K562 (cell line): Measurements from ENCODE around the gene CAVIN1. TPM values are rescaled to one million over a fixed set of nuclear protein-coding genes. Genes with fewer than 3 reads are reported as not detected.
A peak's percentile ranks its signal among the peaks of the same experiment; 100 is the strongest.

ENCODE experiments used
- ATAC-seq: fragments of 200-7000 bp; cut with Tn5 transposase; 3 replicates; pipeline ENCODE4 v1.9.1; 2020; ENCODE audit warnings: moderate library complexity
- BruUV-seq: library from RNA; stranded (reverse); fragments of 400-500 nt; replicated peaks from 2 replicates; lab custom pipeline; 2021; lab: Mats Ljungman, UMichigan
- CTCF ChIA-PET: fragments of 300-600 bp; formaldehyde crosslinking; extraction: SDS; loops from one replicate; lab custom pipeline; 2021; ENCODE audit warnings: low intra/inter-chr PET ratio; lab: Yijun Ruan, JAX
- POLR2A ChIA-PET: fragments of 300-600, 350-650 bp; sonication (Branson Sonifier 250); formaldehyde crosslinking; extraction: SDS; loops from one replicate; lab custom pipeline; 2021; ENCODE audit warnings: antibody characterized with exemption, inconsistent platforms; lab: Yijun Ruan, JAX
- DNase-seq, 4 experiments: peaks; one replicate each; pipeline versions ENCODE4 v3.0.0 to v3.0.0-alpha.2; 2011 to 2018; ENCODE audit warnings: low spot score in 3 of 4, mixed read lengths in 3 of 4; ENCODE audit errors: extremely low read depth in 1 of 4
- FAIRE-seq: peaks from 2 replicates; lab custom pipeline; 2011; peaks lifted over from hg19 to GRCh38; lab: Jason Lieb, UNC
- H2AFZ ChIP-seq: 2 replicates; pipeline ENCODE4 v1.6.0; 2011; ENCODE audit warnings: low read depth, low read length, control low read depth, inconsistent platforms
- H3K27ac ChIP-seq: fragments of 200-600 bp; 3 replicates; pipeline ENCODE4 v1.8.0; 2011; ENCODE audit warnings: low read depth, mild to moderate bottlenecking, control low read depth, inconsistent platforms, low read length, moderate library complexity, mixed read lengths; ENCODE audit errors: extremely low read depth
- H3K27me3 ChIP-seq, 2 experiments: fragments of 300-600 bp in 1 of 2; 2 replicates in 1 of 2; 3 replicates in 1 of 2; pipeline versions ENCODE4 v1.6.0 to v1.8.0; 2011; ENCODE audit warnings: inconsistent platforms in 2 of 2, low read length in 2 of 2, mild to moderate bottlenecking in 1 of 2, mixed read lengths in 1 of 2, moderate library complexity in 1 of 2; ENCODE audit not compliant: control insufficient read depth in 2 of 2, insufficient read depth in 2 of 2
- H3K36me3 ChIP-seq: fragments of 300-600 bp; 3 replicates; pipeline ENCODE4 v1.8.0; 2011; ENCODE audit warnings: mild to moderate bottlenecking, low read length, inconsistent platforms; ENCODE audit not compliant: control insufficient read depth, insufficient read depth
- H3K4me1 ChIP-seq, 2 experiments: fragments of 200-600 bp in 1 of 2; replicated peaks in 1 of 2; 2 replicates in 1 of 2; 3 replicates in 1 of 2; pipeline versions ENCODE4 v1.5.1 to v1.8.0; 2011; ENCODE audit warnings: inconsistent platforms in 2 of 2, low read length in 2 of 2, mild to moderate bottlenecking in 1 of 2, mixed read lengths in 1 of 2, moderate library complexity in 1 of 2; ENCODE audit not compliant: control insufficient read depth in 2 of 2, insufficient read depth in 2 of 2
- H3K4me2 ChIP-seq: 2 replicates; pipeline ENCODE4 v1.6.1; 2011; ENCODE audit warnings: low read length, control low read depth, inconsistent platforms, mixed read lengths; ENCODE audit not compliant: insufficient read depth
- H3K4me3 ChIP-seq: fragments of 200-600 bp; sonication (generic), shearing (Covaris generic); 2 replicates; pipeline ENCODE4 v1.5.1; 2016; ENCODE audit warnings: control low read depth, inconsistent platforms
- H3K79me2 ChIP-seq: fragments of 200-600 bp; 3 replicates; pipeline ENCODE4 v1.8.0; 2011; ENCODE audit warnings: low read length, inconsistent platforms; ENCODE audit not compliant: control insufficient read depth, insufficient read depth
- H3K9ac ChIP-seq, 2 experiments: 2 replicates each; pipeline versions ENCODE4 v1.6.0 to v1.6.1; 2011; ENCODE audit warnings: low read depth in 2 of 2, low read length in 2 of 2, control low read depth in 1 of 2, inconsistent platforms in 1 of 2, mild to moderate bottlenecking in 1 of 2, mixed read lengths in 1 of 2; ENCODE audit not compliant: insufficient read depth in 1 of 2
- H3K9me1 ChIP-seq: one replicate; pipeline ENCODE4 v1.6.0; 2011; ENCODE audit warnings: inconsistent platforms, mild to moderate bottlenecking, low read length, moderate library complexity; ENCODE audit not compliant: control insufficient read depth, insufficient read depth
- H3K9me3 ChIP-seq: replicated peaks from 2 replicates; pipeline ENCODE4 v1.5.1; 2011; ENCODE audit warnings: low read depth, low read length, inconsistent platforms; ENCODE audit not compliant: control insufficient read depth, insufficient read depth
- H4K20me1 ChIP-seq: replicated peaks from 2 replicates; pipeline ENCODE4 v1.6.1; 2011; ENCODE audit warnings: low read length, inconsistent platforms, mixed read lengths; ENCODE audit not compliant: control insufficient read depth, insufficient read depth
- PKNOX1 ChIP-seq: fragments of 450-650 bp; IDR thresholded peaks from 2 replicates; pipeline ENCODE4 v1.6.1; 2016
- STAT5B ChIP-seq: fragments of 250-450 bp; sonication (Bioruptor Pico); IDR thresholded peaks from 2 replicates; pipeline ENCODE4 v1.8.0; 2021; ENCODE audit warnings: mild to moderate bottlenecking, inconsistent platforms
- STAT6 ChIP-seq: sonication (generic); formaldehyde crosslinking; IDR thresholded peaks from 2 replicates; pipeline ENCODE4 v1.8.1; 2023; ENCODE audit warnings: mild to moderate bottlenecking, missing genetic modification reagents
- ZZZ3 ChIP-seq: fragments of 450-650 bp; IDR thresholded peaks from 2 replicates; pipeline ENCODE4 v1.6.1; 2016; ENCODE audit warnings: antibody characterized with exemption, mild to moderate bottlenecking, moderate library complexity
- WGBS: fragments of 100-300 bp; shearing (Covaris generic); methylation state at CpG from one replicate; pipeline ENCODE4 v1.1.6; 2016; ENCODE audit warnings: low coverage, mixed read lengths; ENCODE audit not compliant: insufficient coverage; ENCODE audit errors: missing lambda C conversion rate; 5-methylcytosine and 5-hydroxymethylcytosine counted together
- in situ Hi-C: fragments of 300-500 bp; cut with MboI; formaldehyde crosslinking; loops from 4 replicates; pipeline ENCODE4 v1.15.0; 2018; ENCODE audit warnings: inconsistent platforms, mixed read lengths
- intact Hi-C: fragments of 100-400 bp; cut with micrococcal nuclease; formaldehyde crosslinking; loops from 2 replicates; pipeline ENCODE4 v1.14.2; 2022
- polyA plus RNA-seq, 8 experiments: library from polyadenylated mRNA; depleted of rRNA in 4 of 8; stranded (reverse) in 5 of 8; unstranded in 3 of 8; fragments of >200 nt; fragmentation: Nextera tagmentation in 2 of 8; fragmentation: Illumina TruSeq in 1 of 8; extraction: Ambion mirVana in 2 of 8; extraction: Trizol in 1 of 8; gene quantifications; 2 replicates each; pipeline versions ENCODE4 v1.2.1 to v1.2.3, GENCODE V29; 2011 to 2014; ENCODE audit warnings: inconsistent platforms in 1 of 8, missing spikeins in 1 of 8
- total RNA-seq, 7 experiments: library from RNA; depleted of rRNA in 6 of 7; stranded (reverse); fragments of >200 nt in 6 of 7; fragmentation: Illumina TruSeq in 2 of 7; extraction: Trizol in 2 of 7; gene quantifications; 2 replicates each; pipeline versions ENCODE4 v1.2.1 to v1.2.3, GENCODE V29; 2011 to 2021; ENCODE audit warnings: low replicate concordance in 1 of 7

CAVIN1 gene
- total and polyA plus RNA-seq, 9 of the 15 experiments (the other 6 are each of a cell fraction or from before 2014, with no cell fraction given), result 6.8 to 162 (median 74.5) TPM

DNA sequence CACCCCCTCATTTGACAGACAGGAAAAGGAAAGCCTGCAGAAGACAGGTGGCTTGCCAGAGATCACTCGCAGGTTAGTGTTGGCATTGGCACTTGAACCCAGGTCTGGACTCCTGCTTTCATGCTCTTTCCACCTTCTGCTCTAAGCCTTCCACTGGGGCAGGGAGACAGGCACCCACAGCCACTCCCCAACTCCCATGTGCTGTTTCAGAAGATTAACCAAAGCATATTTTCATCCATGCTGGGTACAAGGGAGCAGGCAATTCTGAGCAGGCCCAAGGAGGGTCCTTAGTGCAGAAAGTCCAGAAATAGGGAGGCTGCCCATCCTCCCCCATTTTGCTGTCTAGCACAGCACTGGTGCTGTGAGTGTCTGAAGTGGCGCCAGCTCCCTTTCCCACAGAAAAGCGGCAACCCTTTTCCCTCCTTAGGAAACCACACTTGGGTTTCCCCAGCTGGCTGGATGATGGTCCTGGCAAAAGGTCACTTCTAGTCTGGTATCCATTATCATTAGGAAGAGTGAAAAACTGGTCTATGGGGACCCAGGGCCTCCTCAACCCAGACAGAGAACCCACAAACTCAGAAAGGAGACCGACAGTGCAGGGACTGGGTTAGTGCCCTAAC is 2.0 kb upstream of the CAVIN1 start:
- no peak overlapping the region for H3K4me3 ChIP-seq
- H3K79me2 ChIP-seq, result peaks cover 30% of the 10 kb centered on the region
- WGBS, result 77% methylated on average over 3 of the region's 4 CpGs
- POLR2A ChIA-PET, result no interaction called here
- H3K9me3 ChIP-seq, result no peaks in the 10 kb centered on the region
- peaks cover 10% of the 10 kb centered on the region; the same call in 1 of the 3 replicates for H3K36me3 ChIP-seq
- no peaks in the 10 kb centered on the region for H3K27me3 ChIP-seq
- intact Hi-C loops, result loop anchor here (5.0 kb wide), 1 partner anchor 92 kb away; no protein-coding TSS in a partner anchor
- H3K4me1 ChIP-seq, result peaks cover 21 to 32% of the 10 kb centered on the region in 2 experiments; a peak in 4 of 5 replicates
- H2AFZ ChIP-seq, result 0 out of 2 replicates have a peak overlapping the region, but pooled peaks have one; percentile 12
- H3K4me2 ChIP-seq, result no peak overlapping the region
- FAIRE-seq, result no peak
- no peak overlapping the region for H3K27ac ChIP-seq
- in situ Hi-C loops, result loop anchor here (5.0 kb wide), 1 partner anchor 102 kb away; no protein-coding TSS in a partner anchor
- H3K9ac ChIP-seq, result peak overlapping the region in 1 of 2 experiments; percentile 60; a peak in 1 of 4 replicates
- peaks cover 10% of the 10 kb centered on the region; the same call in 1 of the 2 replicates for H4K20me1 ChIP-seq
- BruUV-seq, result no TSS peak
- DNase-seq, result peak in 1 of 4 experiments; percentile 4
- ATAC-seq, result no peak
- CTCF ChIA-PET, result interaction anchor here (0.6 kb wide), 1 partner anchor 103 kb away, joined by 5 read pairs; no protein-coding TSS in a partner anchor
- TF ChIP-seq STAT6 (CRISPR knock-in tag) (no peak), ZZZ3 (no peak), STAT5B (CRISPR knock-in tag) (no peak), PKNOX1 (peak; percentile 24; the same call in 1 of the 2 replicates)
- TF ChIP-seq, all 486 proteins: peak for 1
- no peaks in the 10 kb centered on the region for H3K9me1 ChIP-seq
